GM21786 (cell line): Measurements from ENCODE around the gene FAM53B.
"Not testable (repeated sequence)": the region's sequence is repeated elsewhere in the genome, so short reads cannot be mapped to it uniquely, and the experiment has no call there.

Source experiments
- ATAC-seq: cut with Tn5 transposase; IDR thresholded peaks from one replicate; pipeline ENCODE4 v1.9.1; 2021; ENCODE audit not compliant: unreplicated experiment

The FAM53B gene

DNA sequence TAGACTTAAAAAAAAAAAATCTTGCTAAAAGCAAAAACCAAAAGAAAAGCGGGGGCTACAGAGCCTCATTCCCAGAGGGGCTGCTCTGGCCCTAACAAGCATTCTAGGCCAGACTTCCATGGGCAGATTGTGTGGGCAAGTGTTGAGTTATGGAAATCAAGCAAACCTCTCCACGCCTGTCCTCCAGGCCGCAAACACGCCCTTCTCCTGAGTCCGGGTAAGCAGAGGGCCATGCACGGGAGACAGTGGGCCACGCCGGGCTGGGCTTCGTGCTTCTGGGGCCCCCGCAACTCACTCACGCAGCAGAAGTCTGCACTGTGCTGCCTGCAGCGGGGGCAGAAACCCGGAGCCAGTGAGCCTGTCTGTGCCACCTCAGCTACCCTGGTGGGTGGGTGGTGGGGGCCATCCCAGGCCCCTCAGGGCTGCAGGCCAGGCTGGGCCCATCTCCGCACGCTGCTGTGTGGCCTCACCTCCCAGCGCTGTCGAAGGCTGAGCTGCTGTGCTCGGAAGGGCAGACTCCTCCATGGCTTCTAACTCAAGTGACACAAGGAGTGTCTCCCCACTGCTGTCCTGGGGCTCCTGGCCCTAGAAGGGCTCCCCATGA lies 125.6 kb downstream of the FAM53B start:
- no peak for ATAC-seq

- ATAC-seq, result no peak
These were observed 127.4 kb downstream of the FAM53B start for GRCh38 chr10:124616836-124617130.

- no peak for ATAC-seq
These were observed 127.9 kb downstream of the FAM53B start for GRCh38 chr10:124616040-124616835.

- ATAC-seq, result no peak
These were observed 128.9 kb downstream of the FAM53B start for GRCh38 chr10:124615259-124615658.

DNA sequence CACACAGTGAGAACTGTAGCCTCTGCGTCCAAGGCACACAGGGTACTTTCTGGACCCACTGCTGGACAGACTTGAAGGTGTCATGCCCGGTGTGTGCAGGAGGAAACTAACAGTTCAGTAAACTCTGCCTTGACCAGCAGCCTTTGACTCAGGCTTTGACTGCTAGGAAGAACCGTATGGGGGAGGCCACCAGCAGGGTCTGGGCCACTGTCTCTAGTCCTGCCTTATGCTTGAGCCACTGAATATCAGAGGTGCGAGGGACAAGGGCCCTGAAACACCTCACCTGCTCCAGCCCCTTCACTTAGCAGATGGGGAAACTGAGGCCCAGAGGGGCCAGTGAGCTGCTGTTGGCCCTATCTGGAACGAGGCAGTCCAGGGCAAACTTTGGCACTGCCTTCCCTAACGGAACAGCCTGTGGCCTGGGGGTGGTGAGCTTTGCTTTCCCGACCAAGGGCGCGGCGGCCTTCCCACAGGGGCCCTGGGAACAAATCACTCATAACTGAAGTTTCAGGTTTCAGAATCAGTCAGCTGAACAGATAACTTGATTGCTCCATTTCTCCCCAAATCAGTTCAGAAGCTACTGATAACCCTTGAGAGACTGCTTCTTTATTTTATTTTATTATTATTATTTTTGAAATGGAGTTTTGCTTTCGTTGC lies 130.0 kb downstream of the FAM53B start:
- ATAC-seq, result peak; percentile 45

- no peak for ATAC-seq
These were observed 131.3 kb downstream of the FAM53B start for GRCh38 chr10:124612611-124613498.

DNA sequence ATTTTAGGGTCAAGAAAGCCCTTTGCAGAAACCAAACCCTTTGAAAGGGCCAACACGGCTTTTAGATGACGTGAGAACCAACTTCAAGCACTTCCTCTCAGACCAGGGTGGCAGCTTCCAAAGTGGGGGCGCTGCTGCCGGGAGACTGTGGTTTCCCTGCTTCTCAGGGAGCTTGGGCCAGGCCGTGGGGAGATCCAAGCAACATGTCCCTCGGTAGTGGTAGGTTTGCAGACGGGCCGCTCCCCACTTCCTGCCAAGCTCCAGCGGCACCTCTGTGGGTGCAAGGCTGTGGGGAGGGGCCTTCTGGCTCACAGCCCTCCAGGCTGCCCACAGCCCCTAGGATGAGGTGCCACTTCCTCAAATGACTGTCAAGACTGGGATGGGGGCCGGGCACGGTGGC lies 132.4 kb downstream of the FAM53B start:
- no peak for ATAC-seq

DNA sequence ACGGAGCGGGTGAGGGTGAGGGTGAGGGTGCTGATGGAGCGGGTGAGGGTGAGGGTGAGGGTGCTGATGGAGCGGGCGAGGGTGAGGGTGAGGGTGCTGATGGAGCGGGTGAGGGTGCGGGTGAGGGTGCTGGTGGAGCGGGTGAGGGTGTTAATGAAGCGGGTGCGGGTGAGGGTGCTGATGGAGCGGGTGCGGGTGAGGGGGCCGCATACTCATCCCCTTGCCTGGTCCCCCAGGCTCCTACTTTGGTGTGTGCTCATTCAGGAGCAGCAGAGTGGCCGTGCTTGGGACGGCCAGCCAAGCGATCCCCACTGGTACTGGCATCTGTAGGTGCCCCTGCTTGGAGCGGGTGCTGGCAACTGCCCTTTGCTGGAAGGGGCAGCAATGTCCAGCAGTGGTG lies 133.3 kb downstream of the FAM53B start:
- ATAC-seq, result not testable (repeated sequence)

- not testable (repeated sequence) for ATAC-seq
These were observed 134.0 kb downstream of the FAM53B start for GRCh38 chr10:124610186-124610585.

- ATAC-seq, result no peak
These were observed 134.5 kb downstream of the FAM53B start for GRCh38 chr10:124609698-124610097.

GRCh38 chr10:124608093-124608721 lies 136.0 kb downstream of the FAM53B start:
- no peak for ATAC-seq

- ATAC-seq, result no peak
These were observed 136.5 kb downstream of the FAM53B start for GRCh38 chr10:124607693-124608092.

GRCh38 chr10:124606822-124607221 lies 137.4 kb downstream of the FAM53B start:
- ATAC-seq, result no peak

DNA sequence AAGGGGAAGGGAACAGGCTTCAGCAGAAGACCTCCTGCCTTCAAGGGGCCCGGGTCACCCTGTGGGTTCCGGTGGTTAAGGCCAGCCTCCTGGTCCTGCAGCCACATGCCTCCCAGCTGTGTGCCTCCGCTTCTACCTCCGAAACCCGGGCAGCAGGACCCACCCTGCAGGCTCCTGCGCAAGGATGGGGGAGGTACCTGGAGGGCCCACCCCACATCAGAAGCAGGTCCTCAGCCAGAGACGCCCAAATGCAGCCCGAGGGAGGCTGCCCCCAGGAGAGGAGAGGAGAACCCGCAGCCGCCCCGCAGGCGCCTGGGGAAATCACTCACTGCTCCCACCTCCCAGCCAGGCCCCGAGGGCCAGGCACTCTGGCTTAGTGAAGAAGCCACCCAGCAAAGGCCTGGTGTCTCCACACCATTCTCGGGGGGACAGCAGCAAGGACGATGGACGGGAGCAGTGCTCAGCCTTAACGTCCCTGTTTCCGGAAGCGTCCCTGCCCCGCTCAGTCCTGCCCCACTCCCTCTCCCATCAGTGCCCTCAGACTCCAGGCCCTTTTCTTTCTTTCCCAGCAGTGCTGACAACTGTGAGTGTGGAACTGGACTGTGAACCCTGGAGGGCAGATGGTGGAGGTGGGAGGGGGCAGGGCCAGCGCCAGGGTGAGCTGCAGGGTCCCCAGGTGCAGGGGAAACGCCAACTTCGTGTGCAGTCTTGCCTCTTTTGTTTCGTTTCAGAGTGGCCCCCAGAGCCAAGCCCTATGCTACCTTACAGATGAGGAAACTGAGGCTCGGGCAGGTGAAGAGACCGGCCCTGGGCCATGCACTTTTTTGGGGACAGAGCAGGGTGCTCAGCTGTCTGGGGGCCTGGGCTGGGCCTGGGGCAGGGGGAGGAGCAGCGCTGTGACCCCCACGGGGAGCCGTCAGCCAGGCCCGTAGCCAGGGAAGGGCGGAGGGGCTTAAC lies 138.0 kb downstream of the FAM53B start:
- no peak for ATAC-seq

- ATAC-seq, result no peak
These were observed 138.7 kb downstream of the FAM53B start for GRCh38 chr10:124605481-124605855.

- no peak for ATAC-seq
These were observed 139.2 kb downstream of the FAM53B start for GRCh38 chr10:124605001-124605370.

DNA sequence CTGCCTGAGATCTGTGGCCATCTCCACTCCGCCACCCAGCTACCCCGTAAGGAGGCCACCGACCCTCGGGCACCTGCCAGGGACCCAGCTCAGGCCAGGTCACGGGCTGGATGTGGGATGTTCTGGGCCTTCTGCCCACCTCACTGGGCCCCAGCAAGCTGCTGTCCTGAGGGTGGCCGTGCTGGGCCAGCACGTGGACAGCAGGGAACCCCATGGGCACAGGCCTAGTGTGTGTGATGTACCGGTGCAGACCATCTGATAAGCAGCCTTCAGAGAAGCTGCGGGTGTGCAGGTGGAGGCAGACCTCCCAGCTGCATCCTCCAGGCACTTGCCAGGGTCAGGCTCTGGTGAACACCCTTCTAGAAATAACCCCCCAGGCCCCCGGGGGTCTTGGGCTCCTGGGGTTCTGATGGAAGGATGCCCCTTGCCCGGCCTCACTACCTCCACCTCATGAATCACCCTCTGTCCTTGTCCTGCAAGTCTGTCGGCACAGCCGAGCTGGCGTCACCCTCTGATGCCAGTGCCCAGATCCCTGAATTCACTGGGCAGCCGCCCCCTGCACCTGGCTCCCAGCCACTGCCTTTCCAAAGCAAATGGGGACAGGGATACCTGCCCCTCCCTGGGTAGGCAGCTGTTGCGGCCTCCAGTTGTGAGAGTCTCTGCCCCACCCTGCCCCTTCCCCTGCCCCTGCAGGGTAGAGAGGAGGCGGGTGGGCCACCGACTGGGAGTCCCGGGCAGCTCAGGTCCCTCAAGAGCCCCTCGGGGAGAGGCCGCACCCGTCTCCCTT lies 139.8 kb downstream of the FAM53B start:
- no peak for ATAC-seq

DNA sequence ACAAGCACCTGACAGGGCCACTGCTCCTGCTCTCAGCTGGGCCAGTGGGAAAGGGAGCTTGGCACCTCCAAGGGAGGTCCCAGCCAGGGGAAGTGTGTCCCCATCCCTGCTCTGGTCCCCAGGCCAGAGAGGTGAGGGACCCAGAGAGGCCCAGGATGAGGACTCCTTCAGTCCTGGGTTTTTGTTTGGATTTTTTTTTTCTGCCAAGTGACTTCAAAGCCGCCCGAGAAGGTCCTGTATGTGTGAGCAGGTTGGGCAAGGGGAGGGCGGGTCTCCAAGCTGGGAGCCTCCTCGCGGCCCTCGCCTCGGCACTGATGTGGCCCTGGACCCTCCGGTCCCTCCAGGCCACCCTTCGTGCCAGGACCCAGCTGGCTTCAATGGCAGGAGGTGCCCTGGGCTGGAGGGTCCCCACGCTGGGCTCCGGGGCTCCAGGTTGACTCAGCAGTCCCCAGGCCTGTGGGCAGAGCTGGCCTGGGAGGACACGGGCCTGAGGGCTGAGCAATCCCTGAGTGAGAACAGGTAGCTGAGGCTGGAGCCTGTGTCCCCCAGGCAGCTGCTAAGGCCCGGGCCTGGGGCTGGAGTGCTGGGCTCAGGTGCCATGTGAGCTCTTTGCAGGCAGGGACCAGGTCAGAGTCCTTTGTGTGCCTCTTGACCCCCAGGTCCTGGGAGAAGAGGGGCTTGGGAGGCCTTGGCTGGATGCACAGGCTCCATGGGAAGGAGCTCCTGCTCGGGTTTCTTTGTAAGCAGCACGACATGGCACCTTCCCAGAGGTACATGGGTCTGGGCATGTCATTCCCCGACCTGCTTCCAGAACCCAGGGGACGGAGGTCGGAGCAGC lies 140.6 kb downstream of the FAM53B start:
- ATAC-seq, result no peak
